Activated T-cell treated with anti-CD3 and anti-CD28 coated beads, Interleukin-2, amount 50 U/mL, for 72 hours (primary cell): ENCODE results near the gene EXD3. TPM values are rescaled to one million over a fixed set of nuclear protein-coding genes. Genes with fewer than 3 reads are reported as not detected.

Source experiments
- ATAC-seq, 2 donors: fragments of 150-1000 bp; cut with Tn5 transposase; replicated peaks in 1 of 2; 2 replicates each; pipeline ENCODE4 v1.10.0; 2021; ENCODE audit warnings: moderate library complexity in 2 of 2, mild to moderate bottlenecking in 1 of 2
- DNase-seq, 2 donors: peaks; one replicate each; pipeline ENCODE4 v3.0.0; 2021 to 2022; ENCODE audit warnings: mixed read lengths in 1 of 2
- H3K27ac Mint-ChIP-seq: one replicate; pipeline ENCODE4 v1.8.0; 2022; ENCODE audit warnings: mild to moderate bottlenecking, moderate library complexity, mixed read lengths
- H3K27me3 Mint-ChIP-seq: one replicate; pipeline ENCODE4 v1.8.0; 2022; ENCODE audit warnings: low read depth, mixed read lengths
- H3K36me3 Mint-ChIP-seq, 2 donors: one replicate each; pipeline ENCODE4 v1.8.0; 2022; ENCODE audit warnings: mixed read lengths in 2 of 2, mild to moderate bottlenecking in 1 of 2; ENCODE audit not compliant: insufficient read depth in 2 of 2
- H3K4me1 Mint-ChIP-seq: one replicate; pipeline ENCODE4 v1.8.0; 2022; ENCODE audit warnings: low read depth, mixed read lengths
- H3K4me3 Mint-ChIP-seq, 2 donors: one replicate each; pipeline ENCODE4 v1.8.0; 2022; ENCODE audit warnings: mild to moderate bottlenecking in 2 of 2, mixed read lengths in 2 of 2, moderate library complexity in 2 of 2
- H3K9me3 Mint-ChIP-seq, 2 donors: one replicate each; pipeline ENCODE4 v1.8.0; 2022; ENCODE audit warnings: mixed read lengths in 2 of 2
- total RNA-seq, 2 donors: library from RNA; stranded (reverse); gene quantifications; one replicate each; pipeline ENCODE4 v1.2.3, GENCODE V29; 2022

Gene EXD3
- total RNA-seq, 2 donors from 2014 or later: 23.7 to 26.0 TPM

DNA sequence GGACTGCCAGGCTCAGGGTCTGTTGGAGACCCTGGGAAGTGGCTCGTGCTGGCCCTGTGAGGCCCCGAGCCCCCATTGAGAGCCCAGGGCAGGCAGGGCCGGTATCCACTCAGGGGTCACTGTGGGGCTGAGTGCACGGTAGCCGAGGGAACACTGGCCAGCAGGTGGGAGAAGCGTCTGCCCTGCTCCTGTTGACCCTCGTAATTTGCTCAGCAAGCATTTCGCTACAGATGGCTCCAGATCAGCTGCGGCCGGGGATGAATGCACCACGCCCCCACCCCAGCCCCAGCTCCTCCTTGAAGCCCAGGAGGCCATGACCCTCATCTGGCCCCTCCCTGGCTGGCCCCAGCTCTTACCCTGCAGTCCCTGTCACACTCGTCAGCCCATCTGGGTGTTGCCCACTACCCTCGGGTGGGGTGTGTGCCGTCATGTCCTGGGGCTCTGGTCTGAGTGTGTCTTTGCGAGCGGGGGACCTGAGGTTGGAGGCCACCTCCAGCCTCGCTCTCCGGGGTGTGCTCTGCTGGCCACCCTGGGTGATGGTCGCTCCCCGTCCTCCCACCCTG is 114.8 kb downstream of the EXD3 start:
- no peak for DNase-seq
- no peaks in the 10 kb centered on the region for H3K27me3 Mint-ChIP-seq
- H3K4me3 Mint-ChIP-seq: no peak overlapping the region
- no peaks in the 10 kb centered on the region for H3K36me3 Mint-ChIP-seq
- no peak overlapping the region for H3K27ac Mint-ChIP-seq
- no peak for ATAC-seq
- peaks cover 5% of the 10 kb centered on the region for H3K4me1 Mint-ChIP-seq
- no peaks in the 10 kb centered on the region for H3K9me3 Mint-ChIP-seq

GRCh38 chr9:137307255-137308056 is 115.5 kb downstream of the EXD3 start:
- DNase-seq: no peak
- Mint-ChIP-seq H3K27me3 (no peaks in the 10 kb centered on the region), H3K36me3 (no peaks in the 10 kb centered on the region), H3K4me3 (peak overlapping the region in 1 of 2 donors; percentile 36), H3K9me3 (no peaks in the 10 kb centered on the region), H3K4me1 (peaks cover 5% of the 10 kb centered on the region), H3K27ac (no peak overlapping the region)
- ATAC-seq: no peak

GRCh38 chr9:137306850-137307254 is 116.1 kb downstream of the EXD3 start:
- DNase-seq: no peak
- no peak for ATAC-seq
- Mint-ChIP-seq H3K9me3 (no peaks in the 10 kb centered on the region), H3K36me3 (no peaks in the 10 kb centered on the region), H3K27me3 (no peaks in the 10 kb centered on the region), H3K4me1 (peaks cover 5% of the 10 kb centered on the region), H3K4me3 (no peak overlapping the region), H3K27ac (no peak overlapping the region)

DNA sequence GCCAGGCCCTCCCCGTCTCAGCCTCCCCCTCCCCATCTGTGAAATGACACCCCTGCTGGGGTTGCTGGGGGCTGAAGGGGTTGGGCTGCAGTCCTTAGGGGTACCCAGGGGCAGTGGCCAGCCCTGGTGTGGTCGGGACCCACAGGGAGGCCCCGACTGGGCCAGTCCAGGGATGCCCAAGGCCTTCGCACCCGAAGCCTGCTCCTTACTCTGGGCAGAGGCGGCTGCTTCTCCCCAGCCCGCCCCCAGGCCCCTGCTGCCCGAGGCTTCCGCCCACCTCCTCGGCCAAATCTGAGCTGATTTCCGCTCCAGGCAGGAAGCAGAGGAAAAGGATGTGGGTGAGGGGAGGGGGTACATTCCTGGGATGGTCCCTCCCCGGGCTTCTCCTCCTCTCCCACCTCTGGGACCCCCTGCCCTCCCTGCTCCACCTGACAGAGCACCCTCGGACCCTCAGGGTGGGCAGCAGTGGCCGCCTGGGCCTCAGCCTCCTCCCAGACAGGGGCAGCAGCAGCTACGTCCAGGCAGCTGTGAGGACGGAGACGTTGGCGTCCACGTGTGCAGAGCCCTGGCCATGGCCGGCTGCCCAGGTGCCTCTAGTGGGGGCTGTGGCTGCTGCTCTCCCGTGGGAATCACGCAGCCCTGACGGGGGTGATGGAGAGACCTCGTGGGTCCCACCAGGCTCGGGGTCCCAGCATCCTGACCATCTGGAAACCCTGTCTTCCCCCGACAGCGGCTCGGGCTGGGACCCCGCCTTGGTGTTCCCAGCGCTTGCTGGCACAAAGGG is 116.7 kb downstream of the EXD3 start:
- Mint-ChIP-seq H3K36me3 (no peaks in the 10 kb centered on the region), H3K27ac (no peak overlapping the region), H3K4me3 (no peak overlapping the region), H3K9me3 (no peaks in the 10 kb centered on the region), H3K4me1 (peaks cover 5% of the 10 kb centered on the region), H3K27me3 (no peaks in the 10 kb centered on the region)
- ATAC-seq (no peak), DNase-seq (no peak)

- H3K27me3 Mint-ChIP-seq: peaks cover 3% of the 10 kb centered on the region
- peak overlapping the region in 1 of 2 donors; percentile 47 for H3K4me3 Mint-ChIP-seq
- H3K4me1 Mint-ChIP-seq: peaks cover 8% of the 10 kb centered on the region
- no peaks in the 10 kb centered on the region for H3K9me3 Mint-ChIP-seq
- no peak overlapping the region for H3K27ac Mint-ChIP-seq
- H3K36me3 Mint-ChIP-seq: no peaks in the 10 kb centered on the region
- ATAC-seq (no peak), DNase-seq (no peak)
Measured at GRCh38 chr9:137305798-137306065, 117.2 kb downstream of the EXD3 start.

GRCh38 chr9:137305060-137305797 is 117.7 kb downstream of the EXD3 start:
- peak; percentile 62 to 65 for DNase-seq
- Mint-ChIP-seq H3K4me1 (peaks cover 11% of the 10 kb centered on the region), H3K4me3 (peak overlapping the region in 1 of 2 donors; percentile 47), H3K27ac (no peak overlapping the region), H3K36me3 (no peaks in the 10 kb centered on the region), H3K9me3 (no peaks in the 10 kb centered on the region), H3K27me3 (peaks cover 8% of the 10 kb centered on the region)
- peak; percentile 36 to 44 for ATAC-seq

GRCh38 chr9:137304383-137305059 is 118.4 kb downstream of the EXD3 start:
- DNase-seq: no peak
- Mint-ChIP-seq H3K27me3 (peaks cover 14% of the 10 kb centered on the region), H3K36me3 (no peaks in the 10 kb centered on the region), H3K4me1 (peaks cover 14% of the 10 kb centered on the region), H3K4me3 (no peak overlapping the region), H3K27ac (no peak overlapping the region), H3K9me3 (no peaks in the 10 kb centered on the region)
- ATAC-seq: no peak

DNA sequence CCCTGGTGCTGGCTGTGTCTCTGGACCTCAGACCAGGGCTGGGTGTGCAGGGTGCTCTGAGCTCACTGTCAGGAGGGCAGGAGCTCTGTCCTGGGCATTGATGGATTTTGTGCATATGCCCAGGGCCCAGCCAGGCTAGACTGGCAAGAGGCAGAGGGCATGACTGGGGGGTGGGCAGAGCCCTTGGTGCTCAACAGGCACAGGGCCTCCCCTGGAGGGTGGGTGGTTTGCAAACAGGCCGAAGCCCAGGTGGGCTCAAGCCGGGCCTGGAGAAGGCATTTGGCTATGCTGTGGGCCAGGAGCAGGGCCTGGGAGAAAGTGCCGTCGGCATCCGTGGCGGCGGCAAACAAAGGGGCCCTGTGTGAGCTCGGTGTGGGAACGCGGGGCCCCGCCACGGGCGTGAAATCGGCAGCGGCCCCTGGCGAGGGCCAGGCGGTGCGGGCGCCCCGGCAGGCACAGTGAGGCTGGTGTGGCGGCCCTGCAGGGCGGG is 119.0 kb downstream of the EXD3 start:
- Mint-ChIP-seq H3K27ac (no peak overlapping the region), H3K4me3 (peak overlapping the region in 1 of 2 donors; percentile 31), H3K4me1 (peaks cover 14% of the 10 kb centered on the region), H3K36me3 (no peaks in the 10 kb centered on the region), H3K27me3 (peaks cover 17% of the 10 kb centered on the region), H3K9me3 (no peaks in the 10 kb centered on the region)
- DNase-seq (no peak), ATAC-seq (no peak)

- peaks cover 14% of the 10 kb centered on the region for H3K4me1 Mint-ChIP-seq
- DNase-seq (no peak), ATAC-seq (no peak)
- no peak overlapping the region for H3K27ac Mint-ChIP-seq
- peak overlapping the region; percentile 14 to 31 for H3K4me3 Mint-ChIP-seq
- H3K36me3 Mint-ChIP-seq: no peaks in the 10 kb centered on the region
- H3K27me3 Mint-ChIP-seq: peaks cover 23% of the 10 kb centered on the region
- no peaks in the 10 kb centered on the region for H3K9me3 Mint-ChIP-seq
Measured at GRCh38 chr9:137303151-137303892, 119.6 kb downstream of the EXD3 start.

DNA sequence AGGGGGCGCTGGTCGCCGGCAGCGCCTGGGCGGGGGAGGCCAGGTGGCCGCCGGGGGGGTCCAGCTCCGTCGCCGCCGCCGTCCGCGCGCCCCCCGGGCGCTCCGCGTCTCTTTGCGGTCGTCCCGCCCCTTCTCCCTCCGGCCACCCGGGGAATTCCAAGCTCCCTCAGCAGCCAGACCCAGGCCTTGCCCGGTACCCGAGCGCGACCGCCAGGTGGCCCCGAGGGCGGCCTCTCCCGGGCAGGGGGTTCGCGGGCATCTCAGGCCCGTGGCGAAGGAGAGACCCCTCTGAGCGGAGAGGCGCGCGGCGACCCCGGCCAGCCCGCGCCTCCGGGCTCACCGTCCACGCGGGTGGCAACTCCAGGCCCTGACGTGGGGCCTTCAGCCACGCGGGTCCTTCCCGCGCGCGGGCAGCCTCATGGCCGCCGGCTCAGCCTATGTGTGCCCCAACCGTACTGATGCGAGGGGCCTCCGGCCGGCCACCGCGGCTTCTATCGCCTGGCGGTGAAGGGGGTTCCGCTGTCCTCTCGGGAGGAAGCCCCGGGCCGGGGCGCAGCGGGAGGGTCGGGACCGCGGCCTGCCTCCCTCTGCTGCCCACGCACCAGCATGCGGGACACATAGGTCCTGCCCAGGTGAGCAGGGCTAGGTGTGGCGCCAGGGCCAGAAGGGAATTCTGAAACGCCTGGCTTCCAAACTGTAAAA is 120.4 kb downstream of the EXD3 start:
- no peaks in the 10 kb centered on the region for H3K9me3 Mint-ChIP-seq
- DNase-seq (no peak), ATAC-seq (peak; percentile 50)
- peaks cover 13% of the 10 kb centered on the region for H3K4me1 Mint-ChIP-seq
- peak overlapping the region in 1 of 2 donors; percentile 14 for H3K4me3 Mint-ChIP-seq
- H3K27me3 Mint-ChIP-seq: peaks cover 24% of the 10 kb centered on the region
- no peaks in the 10 kb centered on the region for H3K36me3 Mint-ChIP-seq
- no peak overlapping the region for H3K27ac Mint-ChIP-seq

DNA sequence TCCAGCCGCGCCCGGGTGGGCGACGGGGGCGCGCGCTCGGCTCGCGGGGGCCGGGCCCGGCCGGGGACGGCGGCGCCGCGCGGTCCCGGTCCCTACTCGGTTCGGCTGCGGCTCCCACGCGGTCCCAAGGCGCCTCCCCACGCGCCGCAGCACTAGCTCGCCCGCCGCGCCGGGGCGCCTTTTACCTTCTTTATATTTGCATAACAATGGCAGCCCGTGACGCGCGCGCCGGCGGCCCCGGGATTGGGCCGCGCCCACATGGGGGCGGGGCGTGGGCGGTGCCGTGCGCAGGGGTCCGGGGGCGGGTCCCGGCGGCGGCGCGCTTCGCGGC is 120.9 kb downstream of the EXD3 start, which contains the start of gene NRARP:
Gene NRARP, minus strand, starts transcription at position 154 of the 331 bp plus-strand sequence. CDS start 343 bp downstream, outside the sequence.
- H3K27ac Mint-ChIP-seq: no peak within 1 kb of the TSS
- peaks cover 29% of the 10 kb centered on the region for H3K27me3 Mint-ChIP-seq
- peak; percentile 78 to 82 for ATAC-seq
- H3K4me1 Mint-ChIP-seq: peaks cover 9% of the 10 kb centered on the region
- peak within 1 kb of the TSS; percentile 87 to 91 for H3K4me3 Mint-ChIP-seq
- no peaks in the 10 kb centered on the region for H3K36me3 Mint-ChIP-seq
- DNase-seq: peak; percentile 93 to 97
- no peaks in the 10 kb centered on the region for H3K9me3 Mint-ChIP-seq
